RCC 7860 (cell line): ENCODE results near the gene PCNT.
A peak's percentile ranks its signal among the peaks of the same experiment; 100 is the strongest.
"Not testable (repeated sequence)": the region's sequence is repeated elsewhere in the genome, so short reads cannot be mapped to it uniquely, and the experiment has no call there.

Source experiments
- DNase-seq: peaks from one replicate; pipeline ENCODE4 v3.0.0-alpha.2; 2015; ENCODE audit warnings: low spot score
- FAIRE-seq: peaks from 2 replicates; lab custom pipeline; 2012; peaks lifted over from hg19 to GRCh38; lab: Jason Lieb, UNC

The PCNT gene

DNA sequence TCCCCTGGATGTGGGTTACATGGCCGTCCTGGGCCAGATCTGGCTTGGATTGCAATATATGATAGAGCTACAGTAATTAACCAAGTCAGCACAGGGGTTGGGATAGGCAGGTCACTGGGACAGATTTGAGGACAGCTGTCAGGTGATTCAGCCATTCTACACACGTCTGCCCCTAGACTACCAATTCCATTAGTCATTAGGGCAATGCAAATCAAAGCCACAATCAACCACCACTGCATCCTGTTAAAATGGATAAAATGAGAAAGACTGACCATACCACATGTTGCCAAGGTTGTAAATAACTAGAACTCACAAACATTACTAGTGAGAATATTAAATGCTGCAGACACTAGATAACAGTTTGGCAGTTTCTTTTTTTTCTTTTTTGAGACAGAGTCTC, 16.3 kb upstream of the PCNT start:
- peak; percentile 57 for DNase-seq
- no peak for FAIRE-seq

DNA sequence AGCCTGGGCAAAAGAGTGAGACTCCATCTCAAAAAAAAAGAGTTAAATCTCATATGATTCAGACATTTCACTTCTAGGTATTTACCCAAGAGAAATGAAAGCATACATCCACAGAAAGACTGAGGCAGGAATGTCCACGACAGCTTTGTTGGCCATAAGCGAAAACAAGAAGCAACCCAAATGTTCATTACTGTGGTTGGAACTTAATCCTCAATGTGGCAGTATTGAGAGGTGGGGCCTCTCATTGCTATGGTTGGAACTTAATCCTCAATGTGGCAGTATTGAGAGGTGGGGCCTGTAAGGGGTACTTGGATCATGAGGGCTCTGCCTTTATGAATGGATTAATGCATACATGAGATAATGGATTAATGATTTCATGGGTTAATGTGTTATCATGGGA, 15.5 kb upstream of the PCNT start:
- FAIRE-seq (no peak), DNase-seq (no peak)

DNA sequence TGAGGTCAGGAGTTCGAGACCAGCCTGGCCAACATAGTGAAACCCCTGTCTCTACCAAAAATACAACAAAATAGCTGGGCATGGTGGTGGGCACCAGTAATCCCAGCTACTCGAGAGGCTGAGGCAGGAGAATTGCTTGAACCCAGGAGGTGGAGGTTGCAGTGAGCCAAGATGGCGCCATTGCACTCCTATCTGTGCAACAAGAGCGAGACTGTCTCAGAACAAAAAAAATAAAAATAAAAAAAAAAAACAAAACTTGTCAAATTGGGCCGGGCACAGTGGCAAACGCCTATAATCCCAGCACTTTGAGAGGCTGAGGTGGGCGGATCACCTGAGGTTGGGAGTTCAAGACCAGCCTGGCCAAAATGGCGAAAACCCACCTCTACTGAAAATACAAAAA, 13.7 kb upstream of the PCNT start:
- FAIRE-seq, DNase-seq: not testable (repeated sequence)

DNA sequence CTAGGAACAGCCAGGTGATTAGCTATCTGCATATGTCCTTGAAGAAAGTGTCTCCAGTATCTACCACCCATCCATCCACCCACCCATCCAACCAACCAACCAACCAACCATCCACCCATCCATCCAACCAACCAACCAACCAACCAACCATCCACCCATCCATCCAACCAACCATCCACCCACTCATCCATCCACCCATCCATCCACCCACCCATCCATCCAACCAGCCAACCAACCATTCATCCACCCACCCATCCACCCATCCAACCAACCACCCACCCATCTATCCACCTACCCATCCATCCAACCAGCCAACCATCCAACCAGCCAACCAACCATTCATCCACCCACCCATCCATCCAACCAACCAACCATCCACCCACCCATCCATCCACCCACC, 12.4 kb upstream of the PCNT start:
- DNase-seq (no peak), FAIRE-seq (no peak)

DNA sequence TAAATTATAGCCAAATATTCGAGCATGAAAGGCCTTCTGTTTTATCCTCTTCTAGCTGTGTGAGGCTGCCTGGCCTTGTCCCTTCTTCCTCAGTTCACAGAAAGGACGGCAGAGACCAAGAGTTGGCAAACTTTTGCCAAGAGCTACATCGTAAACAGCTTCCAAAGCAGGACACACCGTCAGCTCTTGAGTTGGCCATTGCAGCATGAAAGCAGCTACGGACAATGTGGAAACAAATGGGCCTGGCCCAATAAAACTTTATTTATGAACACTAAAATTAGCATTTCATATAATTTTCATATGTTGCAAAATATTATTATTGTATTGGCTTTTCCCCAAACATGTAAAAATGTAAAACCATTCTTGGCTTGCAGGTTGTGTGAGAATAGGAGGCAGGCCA, 11.0 kb upstream of the PCNT start:
- DNase-seq = no peak
- FAIRE-seq = no peak

DNA sequence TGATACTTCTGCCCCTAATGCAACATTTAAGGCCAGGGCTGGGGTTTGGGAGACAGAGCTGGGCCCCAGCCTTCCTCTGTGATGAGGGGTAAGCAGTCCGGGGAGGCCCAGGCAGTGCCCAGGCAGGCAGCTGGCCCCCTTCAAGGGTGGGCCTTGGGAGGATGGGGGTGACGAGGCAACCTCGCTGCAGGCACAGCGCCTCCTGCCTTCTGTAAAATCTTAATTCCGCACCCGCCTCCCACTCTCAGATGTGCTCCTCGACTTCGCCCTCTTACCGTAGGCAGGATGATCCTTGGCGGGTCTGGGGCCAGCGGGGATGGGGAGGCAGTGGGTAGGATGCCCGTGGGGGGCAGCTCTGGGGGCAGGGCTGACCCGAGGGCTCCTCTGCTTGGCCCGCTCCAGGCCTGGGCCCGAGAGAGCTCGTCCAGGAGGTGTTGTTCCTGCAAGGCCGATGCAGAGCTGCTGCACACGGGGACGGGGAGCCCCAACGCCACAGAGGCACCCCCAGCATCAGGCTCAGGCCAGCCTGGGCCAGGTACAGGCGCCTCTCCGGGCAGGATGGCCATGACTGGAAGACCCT, 9.4 kb upstream of the PCNT start:
- no peak for FAIRE-seq
- no peak for DNase-seq

DNA sequence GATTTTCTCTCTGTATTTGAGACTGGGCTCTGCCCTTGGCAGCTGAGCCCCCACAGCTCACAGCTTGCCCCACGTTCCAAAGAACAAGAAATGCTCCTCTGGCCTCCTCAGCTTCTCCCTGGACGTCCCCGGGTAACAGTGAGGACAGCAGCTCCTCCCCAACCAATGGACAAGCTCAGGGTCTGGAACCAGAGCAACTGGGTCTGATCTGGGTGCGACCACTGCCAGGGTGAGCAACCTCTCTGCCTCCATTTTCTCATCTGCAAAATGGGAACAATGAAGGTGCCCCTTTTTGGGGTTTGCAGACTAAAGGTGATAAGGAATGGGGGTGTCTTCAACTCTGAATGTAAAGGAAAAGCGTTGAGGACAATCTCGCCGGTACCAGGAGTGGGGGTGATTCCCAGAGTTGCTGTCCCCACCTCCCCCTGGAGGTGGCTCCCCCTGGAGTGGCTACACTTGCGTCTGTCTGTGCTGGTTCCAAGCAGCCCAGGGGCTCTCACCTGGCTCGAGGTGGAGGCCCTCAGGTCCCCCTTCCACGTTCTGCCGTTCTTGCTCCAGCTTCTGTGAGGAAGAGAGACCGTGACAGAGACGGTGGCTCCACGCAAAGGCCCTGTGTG, 7.1 kb upstream of the PCNT start:
- FAIRE-seq (no peak), DNase-seq (no peak)

DNA sequence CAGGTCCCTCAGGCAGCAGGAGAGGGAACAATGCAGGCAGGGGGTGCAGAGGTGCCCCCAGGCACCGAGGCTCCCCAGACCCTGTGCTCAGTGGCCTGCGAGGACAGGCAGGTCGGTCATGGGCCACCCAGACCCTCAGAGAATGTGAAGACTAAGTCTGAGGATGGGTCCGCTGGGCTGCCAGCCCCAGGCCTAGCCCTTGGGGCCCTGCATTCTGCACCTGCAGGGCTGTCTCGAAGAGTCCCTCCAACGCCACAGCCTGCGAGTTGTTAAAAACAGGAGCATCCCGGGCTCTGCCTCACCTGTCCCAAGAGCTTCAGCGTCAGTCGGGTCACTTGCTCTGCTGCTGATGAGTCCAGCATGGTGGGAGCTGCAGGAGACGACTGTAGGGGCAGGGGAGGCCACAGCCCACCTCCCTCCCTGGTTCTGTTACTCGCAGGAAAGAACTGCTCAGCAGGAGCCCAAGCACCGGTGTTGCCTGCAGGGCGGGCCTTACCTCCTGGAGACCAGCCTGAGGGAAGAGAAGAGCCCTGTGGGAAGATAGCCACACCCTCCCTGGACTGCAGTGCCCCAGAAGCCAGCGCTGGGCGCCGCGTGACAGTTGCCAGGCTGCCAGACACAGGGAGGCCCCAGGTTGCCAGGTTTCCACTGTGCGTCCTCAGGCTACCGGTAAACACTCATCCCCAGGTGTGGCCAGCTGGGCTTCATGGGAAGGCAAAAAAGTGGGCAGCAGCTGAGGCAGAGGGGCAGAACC, 6.1 kb upstream of the PCNT start:
- DNase-seq (no peak), FAIRE-seq (no peak)

DNA sequence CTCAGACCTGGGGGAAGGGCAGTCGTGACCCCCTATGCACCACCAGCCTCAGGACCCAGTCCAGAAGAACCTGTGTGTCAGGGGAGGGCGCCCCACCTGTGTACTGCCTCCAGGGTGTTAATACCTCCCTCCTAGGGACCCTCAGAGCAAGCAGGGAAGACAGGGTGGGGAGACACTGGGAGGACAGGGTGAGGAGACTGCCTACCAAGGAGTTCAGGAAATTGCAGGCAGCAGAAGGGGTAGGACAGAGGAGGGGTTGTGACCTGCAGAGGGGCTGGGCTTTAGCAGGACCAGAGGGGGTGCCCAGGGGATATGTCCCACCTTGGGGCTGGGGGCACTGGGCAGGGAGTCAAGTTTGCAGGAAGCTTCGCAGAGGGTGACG, 5.5 kb upstream of the PCNT start:
- DNase-seq = no peak
- FAIRE-seq = no peak

DNA sequence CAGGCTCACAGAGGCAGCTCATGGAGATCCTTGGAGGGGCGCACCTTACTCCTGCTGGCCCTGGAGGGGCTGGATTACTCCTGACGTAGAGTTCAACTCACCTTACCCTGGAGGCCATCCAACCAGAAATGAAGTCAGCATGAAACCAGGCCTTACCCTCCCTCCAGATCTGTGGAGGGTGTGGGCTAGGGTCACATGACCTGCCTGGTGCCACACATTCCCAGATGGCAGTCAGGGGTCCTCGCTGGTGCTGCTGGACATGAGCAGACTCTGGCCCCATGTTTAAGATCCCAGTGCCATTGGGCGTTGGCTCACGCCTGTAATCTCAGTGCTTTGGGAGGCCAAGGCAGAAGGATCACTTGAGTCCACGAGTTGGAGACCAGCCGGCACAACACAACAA, 4.8 kb upstream of the PCNT start:
- DNase-seq = no peak
- no peak for FAIRE-seq

DNA sequence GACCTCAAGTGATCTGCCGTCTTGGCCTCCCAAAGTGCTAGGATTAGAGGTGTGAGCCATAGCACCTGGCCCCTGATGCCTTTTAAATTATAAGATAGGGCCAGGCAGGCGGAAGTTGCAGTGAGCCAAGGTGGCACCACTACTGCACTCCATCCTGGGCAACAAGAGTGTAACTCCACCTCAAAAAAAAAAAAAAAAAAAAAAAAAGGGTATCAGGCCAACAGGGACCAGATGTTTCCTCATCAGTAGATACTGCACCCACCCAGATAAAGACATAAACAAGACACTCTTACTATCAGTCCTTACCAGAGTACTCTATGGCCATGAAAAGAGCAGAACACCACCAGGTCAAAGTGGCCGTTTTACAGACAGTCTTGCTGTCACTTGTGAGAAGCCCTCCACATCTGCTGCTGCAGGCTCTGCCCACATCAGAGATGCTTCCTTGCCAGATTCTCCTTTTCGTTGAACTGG, 3.6 kb upstream of the PCNT start:
- DNase-seq = no peak
- no peak for FAIRE-seq

DNA sequence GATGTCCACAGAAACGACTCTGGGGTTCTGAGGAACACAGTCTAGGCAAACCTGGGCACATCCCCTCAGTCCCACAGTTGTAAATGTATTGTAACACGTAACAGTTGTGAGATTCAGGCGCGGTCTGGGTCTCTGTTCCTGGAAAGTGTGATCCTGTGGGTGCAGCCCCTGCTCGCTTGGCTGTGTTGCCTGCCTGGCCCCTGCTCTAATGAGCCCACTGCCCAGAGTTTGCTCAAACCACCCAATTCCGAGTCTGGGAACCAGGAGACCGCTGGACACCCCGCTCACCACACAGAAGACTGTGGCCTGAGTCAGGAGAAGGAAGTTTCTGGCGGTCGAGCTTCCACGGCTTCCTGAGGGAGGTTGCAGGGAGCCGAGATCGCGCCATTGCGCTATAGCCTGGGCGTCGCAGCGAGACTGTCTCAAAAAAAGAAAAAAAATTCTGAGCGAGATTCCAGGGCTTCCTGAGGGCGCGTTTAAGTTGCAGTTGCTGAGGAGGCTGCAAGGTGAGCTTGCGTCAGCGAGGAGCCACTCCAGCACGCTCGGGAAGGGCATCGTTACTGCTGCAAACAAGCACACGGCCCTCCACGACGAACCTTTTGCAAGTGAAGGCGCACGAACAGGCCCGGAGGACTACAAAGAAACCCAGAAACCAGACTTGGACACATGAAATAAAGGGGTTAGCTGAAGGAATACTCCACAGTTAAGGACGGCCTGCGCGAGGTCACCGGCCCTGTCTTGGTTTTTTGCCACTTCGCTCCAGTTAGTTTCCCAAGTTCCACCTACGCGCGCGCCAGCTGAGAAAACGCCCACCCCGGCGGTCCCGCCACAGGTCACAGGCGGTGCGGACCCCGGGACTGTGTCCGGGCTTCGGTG, 1.4 kb upstream of the PCNT start:
- DNase-seq (no peak), FAIRE-seq (no peak)

DNA sequence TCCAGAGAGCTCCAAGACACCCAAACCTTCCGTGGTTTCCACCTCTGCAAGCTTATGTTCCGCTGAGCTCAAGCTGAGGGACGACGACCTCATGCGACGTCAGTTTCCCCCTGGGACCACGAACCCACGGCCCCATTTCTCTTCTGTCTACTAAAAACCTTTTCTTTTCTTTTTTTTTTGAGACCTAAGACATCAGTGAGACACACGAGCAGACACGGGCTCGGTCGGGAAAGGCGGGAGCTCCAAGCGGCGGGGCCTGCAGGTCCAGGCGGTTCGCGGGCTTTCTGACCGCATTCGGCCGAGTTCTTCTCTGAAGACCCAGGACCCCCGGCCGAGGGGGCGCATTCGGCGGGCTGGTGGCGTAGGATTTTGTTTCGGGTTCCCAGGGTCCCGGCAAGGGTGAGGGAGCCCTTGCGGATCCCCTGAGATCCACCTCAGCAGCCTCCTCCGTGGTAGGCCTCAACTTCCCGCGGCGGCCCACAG, 688 bp upstream of the PCNT start:
- DNase-seq = no peak
- FAIRE-seq = no peak

DNA sequence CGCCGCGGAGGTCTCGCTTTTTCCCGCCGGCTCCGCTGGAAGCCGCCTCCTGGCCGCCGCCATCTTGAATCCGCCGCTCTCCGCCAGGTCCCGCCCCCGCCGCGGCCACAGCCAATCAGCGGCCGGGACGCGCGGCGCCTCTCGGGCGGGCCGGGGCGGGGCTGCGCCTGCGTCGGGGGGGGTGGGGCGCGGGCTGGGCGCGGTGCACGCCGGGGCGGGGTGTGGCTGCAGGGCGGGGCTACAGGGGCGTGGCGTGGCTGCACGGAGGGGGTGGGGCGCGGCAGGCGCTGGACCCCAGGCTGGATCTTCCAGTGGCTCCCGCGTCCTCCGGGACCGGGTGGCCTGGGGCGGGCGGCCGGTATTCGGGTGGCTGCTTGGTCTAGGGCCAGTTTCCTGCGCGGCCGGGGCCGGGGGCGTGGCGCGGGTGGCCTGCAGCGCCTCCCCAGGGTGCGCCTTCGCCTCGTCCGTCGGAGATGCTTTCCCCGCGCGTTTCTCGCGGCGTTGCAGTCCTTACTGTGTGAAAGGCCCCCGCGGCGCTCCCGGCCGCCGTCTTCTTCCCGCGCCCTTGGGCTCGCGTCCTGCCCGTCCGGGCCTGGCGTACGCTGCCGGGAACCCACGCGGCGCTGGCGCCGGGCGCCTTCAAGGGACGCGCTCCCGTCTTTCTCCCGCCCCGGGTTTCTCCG, 575 bp downstream of the PCNT start:
- FAIRE-seq = no peak

DNA sequence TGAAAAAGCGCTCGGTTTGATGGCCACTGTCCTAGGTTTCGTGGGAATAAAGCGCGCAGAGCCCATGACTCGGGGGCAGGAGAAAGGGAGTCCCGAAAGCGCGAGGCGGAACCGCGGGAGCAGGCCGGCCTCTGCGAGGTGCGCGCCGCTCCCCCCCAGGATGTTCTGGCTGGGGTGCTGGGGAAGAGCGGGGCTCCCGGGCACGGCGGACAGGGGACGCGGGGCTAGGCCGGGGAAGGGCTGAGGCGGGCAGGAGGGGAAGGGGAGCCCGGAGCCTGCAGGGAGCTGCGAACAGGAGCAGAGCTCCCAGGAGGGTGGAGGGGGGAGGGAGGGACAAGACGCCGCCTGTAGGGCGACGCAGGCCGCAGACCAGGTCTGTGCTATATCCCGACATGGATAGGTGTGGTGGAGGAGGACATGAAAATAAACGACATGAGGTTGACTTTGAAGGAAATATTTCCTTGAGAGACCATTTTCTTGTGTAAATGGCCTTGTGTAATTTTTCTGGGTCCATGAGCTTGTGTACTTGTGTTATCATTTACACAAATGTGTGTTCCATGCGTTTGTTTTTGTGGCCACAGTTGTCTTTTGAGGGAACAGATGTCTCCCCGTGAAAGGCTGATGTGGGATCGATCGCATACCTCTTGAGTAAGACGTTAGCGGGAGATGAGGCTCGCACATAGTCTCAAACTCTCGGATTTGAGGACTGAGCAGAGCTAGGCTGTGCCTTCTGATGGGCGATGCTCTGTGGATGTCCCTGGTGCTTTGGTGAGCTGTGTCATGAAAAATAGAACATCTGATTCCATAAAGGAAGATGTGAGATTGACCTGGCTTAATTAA, 1.3 kb downstream of the PCNT start:
- no peak for FAIRE-seq
- DNase-seq = no peak

More for the DNA sequence above, 575 bp downstream of the PCNT start:
- peak; percentile 72 for DNase-seq

DNA sequence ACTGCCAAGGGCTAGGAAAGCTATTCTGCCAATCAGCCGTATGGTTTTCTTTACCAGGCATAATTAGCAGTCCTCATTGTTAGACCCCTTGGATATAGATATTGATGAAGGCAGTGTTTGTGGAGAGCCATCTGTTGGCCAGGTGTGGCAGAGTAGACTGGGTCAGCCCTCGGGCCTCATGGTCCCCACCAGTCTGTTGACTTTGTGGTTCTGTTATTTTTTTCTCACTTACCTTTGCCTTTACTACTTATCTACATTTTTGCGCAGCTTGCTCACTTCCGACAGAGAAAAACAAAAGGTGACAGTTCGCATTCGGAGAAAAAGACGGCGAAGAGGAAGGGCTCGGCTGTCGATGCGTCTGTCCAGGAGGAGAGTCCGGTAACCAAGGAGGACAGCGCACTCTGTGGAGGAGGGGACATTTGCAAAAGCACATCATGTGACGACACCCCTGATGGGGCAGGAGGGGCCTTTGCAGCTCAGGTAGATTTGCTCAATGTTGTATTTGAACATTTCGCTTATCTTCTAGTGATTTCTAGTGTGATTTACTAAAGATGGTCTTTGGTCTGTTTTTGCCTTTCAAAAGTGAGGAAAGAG, 2.3 kb downstream of the PCNT start:
- FAIRE-seq (no peak), DNase-seq (no peak)

DNA sequence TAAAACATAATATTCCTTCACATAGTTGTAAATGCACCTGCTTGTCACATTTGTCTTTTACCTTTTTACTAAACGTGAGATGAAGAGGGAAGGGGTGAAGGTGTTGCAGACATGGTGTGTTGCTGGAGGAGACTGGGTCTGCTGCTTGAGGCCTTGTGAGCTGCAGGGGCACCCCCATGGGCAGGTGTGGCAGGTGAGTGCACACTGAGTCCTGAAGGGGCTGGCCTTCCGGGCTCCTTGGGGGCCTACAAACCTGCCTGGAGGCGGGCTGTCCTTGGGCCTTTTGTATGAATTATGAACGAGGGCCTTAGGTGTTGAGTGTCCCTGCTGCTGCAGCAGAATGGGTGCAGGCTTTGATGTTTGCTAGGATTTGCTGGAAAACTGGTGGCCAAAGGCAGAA, 3.8 kb downstream of the PCNT start:
- no peak for DNase-seq
- no peak for FAIRE-seq

DNA sequence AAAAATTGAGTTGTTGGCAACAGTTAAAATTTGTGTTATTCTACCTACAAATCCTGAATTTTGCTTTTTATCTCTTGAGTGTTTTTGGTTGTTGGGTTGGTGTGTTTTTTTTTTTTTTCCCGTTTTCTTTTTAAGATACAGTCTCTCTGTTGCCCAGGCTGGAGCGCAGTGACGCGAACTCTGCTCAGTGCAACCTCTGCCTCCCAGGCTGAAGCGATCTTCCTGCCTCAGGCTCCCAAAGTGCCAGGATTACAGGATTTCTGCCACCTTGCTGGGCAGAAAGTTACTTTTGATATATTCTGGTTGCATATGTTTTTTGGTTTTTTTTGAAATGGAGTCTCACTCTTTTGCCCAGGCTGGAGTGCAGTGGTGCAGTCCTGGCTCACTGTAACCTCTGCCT, 4.2 kb downstream of the PCNT start:
- no peak for FAIRE-seq
- no peak for DNase-seq

DNA sequence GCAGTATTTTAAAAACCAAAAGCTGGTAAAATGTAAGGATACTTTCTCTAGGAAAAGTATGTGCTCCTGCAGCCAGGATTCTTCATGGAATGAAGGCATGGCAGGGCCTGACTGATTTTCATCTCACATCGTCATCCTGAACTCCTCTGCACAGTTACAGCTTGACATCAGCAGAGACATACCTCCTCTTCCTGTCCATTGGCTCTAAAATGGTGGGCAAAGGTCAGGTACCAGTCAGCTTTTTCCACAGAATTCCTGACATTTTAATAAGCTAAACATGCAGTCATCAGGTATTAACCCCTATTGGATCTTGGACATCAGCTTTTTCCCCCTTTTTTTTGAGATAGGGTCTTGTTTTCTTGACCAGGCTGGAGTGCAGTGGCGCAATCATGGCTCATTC, 5.8 kb downstream of the PCNT start:
- FAIRE-seq (no peak), DNase-seq (no peak)
